Measurements from ENCODE around the gene PCDHGB7. TPM values are rescaled to one million over a fixed set of nuclear protein-coding genes. Genes with fewer than 3 reads are reported as not detected.
"Not testable (repeated sequence)": the region's sequence is repeated elsewhere in the genome, so short reads cannot be mapped to it uniquely, and the experiment has no call there.

PCDHGB7 gene
- total RNA-seq, 1 donor from 2014 or later: 0.12 TPM

DNA sequence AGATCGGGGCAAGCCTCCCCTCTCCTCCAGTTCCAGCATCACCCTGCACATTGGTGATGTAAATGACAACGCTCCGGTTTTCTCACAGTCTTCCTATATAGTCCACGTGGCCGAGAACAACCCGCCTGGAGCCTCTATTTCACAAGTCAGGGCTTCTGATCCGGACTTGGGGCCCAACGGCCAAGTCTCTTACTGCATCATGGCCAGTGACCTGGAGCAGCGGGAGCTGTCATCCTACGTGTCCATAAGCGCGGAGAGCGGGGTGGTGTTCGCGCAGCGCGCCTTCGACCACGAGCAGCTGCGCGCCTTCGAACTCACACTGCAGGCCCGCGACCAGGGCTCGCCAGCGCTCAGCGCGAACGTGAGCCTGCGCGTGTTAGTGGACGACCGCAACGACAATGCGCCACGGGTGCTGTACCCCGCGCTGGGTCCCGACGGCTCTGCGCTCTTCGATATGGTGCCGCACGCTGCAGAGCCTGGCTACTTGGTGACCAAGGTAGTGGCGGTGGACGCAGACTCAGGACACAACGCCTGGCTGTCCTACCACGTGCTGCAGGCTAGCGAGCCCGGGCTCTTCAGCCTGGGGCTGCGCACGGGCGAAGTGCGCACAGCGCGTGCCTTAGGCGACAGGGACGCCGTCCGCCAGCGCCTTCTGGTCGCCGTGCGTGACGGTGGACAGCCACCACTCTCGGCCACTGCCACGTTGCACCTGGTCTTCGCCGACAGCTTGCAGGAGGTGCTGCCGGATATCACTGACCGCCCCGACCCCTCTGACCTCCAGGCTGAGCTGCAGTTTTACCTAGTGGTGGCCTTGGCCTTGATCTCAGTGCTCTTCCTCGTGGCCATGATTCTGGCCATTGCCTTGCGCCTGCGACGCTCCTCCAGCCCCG, 28.1 kb upstream of the PCDHGB7 start:
- no peaks in the 10 kb centered on the region for H3K4me1 Mint-ChIP-seq

GRCh38 chr5:141392429-141393198, 24.9 kb upstream of the PCDHGB7 start, which contains the start of gene PCDHGA8:
TSS of gene PCDHGA8 (plus strand) at chr5:141392633. CDS start at chr5:141392814, 181 bp downstream.
- no peaks in the 10 kb centered on the region for H3K4me1 Mint-ChIP-seq
- no peak within 1 kb of the TSS for H3K27ac Mint-ChIP-seq
- peaks cover 22% of the 10 kb centered on the region for H3K27me3 Mint-ChIP-seq
- H3K4me3 Mint-ChIP-seq: no peak within 1 kb of the TSS
- H3K9me3 Mint-ChIP-seq: peaks cover 38% of the 10 kb centered on the region
- peak; percentile 50 for DNase-seq
- intact Hi-C loops (cut with micrococcal nuclease): no loop called here
- peaks cover 3% of the 10 kb centered on the region for H3K36me3 Mint-ChIP-seq (ENCODE audit: low read depth)

More for the DNA sequence above, 28.1 kb upstream of the PCDHGB7 start:
- Mint-ChIP-seq H3K36me3 (ENCODE audit: low read depth) (peaks cover 3% of the 10 kb centered on the region), H3K9me3 (peaks cover 35% of the 10 kb centered on the region), H3K27me3 (peaks cover 19% of the 10 kb centered on the region), H3K27ac (no peak overlapping the region), H3K4me3 (no peak overlapping the region)
- no peak for DNase-seq
- intact Hi-C loops (cut with micrococcal nuclease): no loop called here

- intact Hi-C loops (cut with micrococcal nuclease): no loop called here
- DNase-seq: no peak
- H3K4me1 Mint-ChIP-seq: no peaks in the 10 kb centered on the region
- peaks cover 37% of the 10 kb centered on the region for H3K9me3 Mint-ChIP-seq
- H3K27ac Mint-ChIP-seq: no peak overlapping the region
- H3K27me3 Mint-ChIP-seq: peaks cover 22% of the 10 kb centered on the region
- H3K4me3 Mint-ChIP-seq: no peak overlapping the region
- peaks cover 3% of the 10 kb centered on the region for H3K36me3 Mint-ChIP-seq (ENCODE audit: low read depth)
These were observed 24.2 kb upstream of the PCDHGB7 start for GRCh38 chr5:141393267-141393666.

- Mint-ChIP-seq H3K27me3 (peaks cover 23% of the 10 kb centered on the region), H3K9me3 (peaks cover 35% of the 10 kb centered on the region)
- H3K4me3 Mint-ChIP-seq; H3K36me3 Mint-ChIP-seq (ENCODE audit: low read depth); H3K27ac Mint-ChIP-seq; intact Hi-C loops (cut with micrococcal nuclease); DNase-seq; H3K4me1 Mint-ChIP-seq: not testable (repeated sequence)
These were observed 22.9 kb upstream of the PCDHGB7 start for GRCh38 chr5:141394401-141395187.

DNA sequence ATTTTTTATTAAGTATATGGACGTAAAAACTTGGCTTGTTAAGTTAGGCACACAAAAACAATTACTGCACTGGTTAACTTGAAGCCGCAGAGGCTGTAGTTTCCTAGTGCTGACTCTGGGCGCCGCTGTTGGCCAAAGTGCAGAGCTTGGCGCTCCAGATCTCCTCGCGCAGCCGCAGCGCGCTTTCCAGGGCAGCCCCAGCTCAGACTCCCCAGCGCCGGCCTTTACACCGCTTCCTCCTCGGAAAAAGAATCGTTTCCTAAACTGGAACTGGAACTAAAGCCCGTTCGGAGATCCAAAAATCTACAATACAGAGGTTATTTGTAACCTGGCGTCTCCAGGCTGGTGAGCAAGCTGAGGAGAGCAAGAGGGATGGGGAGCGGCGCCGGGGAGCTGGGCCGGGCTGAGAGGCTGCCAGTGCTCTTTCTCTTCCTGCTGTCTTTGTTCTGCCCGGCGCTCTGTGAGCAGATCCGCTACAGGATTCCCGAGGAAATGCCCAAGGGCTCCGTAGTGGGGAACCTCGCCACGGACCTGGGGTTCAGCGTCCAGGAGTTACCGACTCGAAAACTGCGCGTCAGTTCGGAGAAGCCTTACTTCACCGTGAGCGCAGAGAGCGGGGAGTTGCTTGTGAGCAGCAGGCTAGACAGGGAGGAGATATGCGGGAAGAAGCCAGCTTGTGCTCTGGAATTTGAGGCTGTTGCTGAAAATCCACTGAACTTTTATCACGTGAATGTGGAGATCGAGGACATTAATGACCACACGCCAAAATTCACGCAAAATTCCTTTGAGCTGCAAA, 19.5 kb upstream of the PCDHGB7 start, which contains the start of gene PCDHGB5:
Gene PCDHGB5 (plus strand): TSS at position 192 of the 796 bp plus-strand sequence. CDS start 181 bp downstream, at position 373.
- H3K27ac Mint-ChIP-seq; intact Hi-C loops (cut with micrococcal nuclease); H3K4me1 Mint-ChIP-seq; H3K36me3 Mint-ChIP-seq (ENCODE audit: low read depth): not testable (repeated sequence)
- DNase-seq: peak; percentile 83
- Mint-ChIP-seq H3K27me3 (peaks cover 23% of the 10 kb centered on the region), H3K9me3 (peaks cover 27% of the 10 kb centered on the region), H3K4me3 (peak within 1 kb of the TSS; percentile 63)

DNA sequence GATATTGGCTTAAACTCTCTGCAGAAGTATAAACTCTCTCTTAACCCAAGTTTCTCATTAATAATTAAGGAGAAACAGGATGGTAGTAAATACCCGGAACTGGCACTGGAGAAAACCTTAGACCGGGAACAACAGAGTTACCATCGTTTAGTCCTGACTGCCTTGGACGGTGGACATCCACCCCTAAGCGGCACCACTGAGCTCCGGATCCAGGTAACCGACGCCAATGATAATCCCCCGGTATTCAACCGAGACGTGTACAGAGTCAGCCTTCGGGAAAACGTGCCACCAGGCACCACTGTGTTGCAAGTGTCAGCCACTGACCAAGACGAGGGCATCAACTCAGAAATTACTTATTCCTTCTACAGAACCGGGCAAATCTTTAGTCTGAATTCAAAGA, 18.9 kb upstream of the PCDHGB7 start:
- no peaks in the 10 kb centered on the region for H3K4me1 Mint-ChIP-seq

GRCh38 chr5:141399555-141400258, 17.8 kb upstream of the PCDHGB7 start:
- no peak overlapping the region for H3K4me3 Mint-ChIP-seq
- H3K9me3 Mint-ChIP-seq: peaks cover 22% of the 10 kb centered on the region
- intact Hi-C loops (cut with micrococcal nuclease): no loop called here
- no peaks in the 10 kb centered on the region for H3K4me1 Mint-ChIP-seq
- peaks cover 30% of the 10 kb centered on the region for H3K27me3 Mint-ChIP-seq
- no peak overlapping the region for H3K27ac Mint-ChIP-seq
- no peaks in the 10 kb centered on the region for H3K36me3 Mint-ChIP-seq (ENCODE audit: low read depth)
- no peak for DNase-seq

More for the DNA sequence above, 18.9 kb upstream of the PCDHGB7 start:
- Mint-ChIP-seq H3K36me3 (ENCODE audit: low read depth) (no peaks in the 10 kb centered on the region), H3K27me3 (peaks cover 26% of the 10 kb centered on the region), H3K9me3 (peaks cover 25% of the 10 kb centered on the region), H3K4me3 (no peak overlapping the region), H3K27ac (no peak overlapping the region)
- DNase-seq: peak; percentile 51
- intact Hi-C loops (cut with micrococcal nuclease): no loop called here

DNA sequence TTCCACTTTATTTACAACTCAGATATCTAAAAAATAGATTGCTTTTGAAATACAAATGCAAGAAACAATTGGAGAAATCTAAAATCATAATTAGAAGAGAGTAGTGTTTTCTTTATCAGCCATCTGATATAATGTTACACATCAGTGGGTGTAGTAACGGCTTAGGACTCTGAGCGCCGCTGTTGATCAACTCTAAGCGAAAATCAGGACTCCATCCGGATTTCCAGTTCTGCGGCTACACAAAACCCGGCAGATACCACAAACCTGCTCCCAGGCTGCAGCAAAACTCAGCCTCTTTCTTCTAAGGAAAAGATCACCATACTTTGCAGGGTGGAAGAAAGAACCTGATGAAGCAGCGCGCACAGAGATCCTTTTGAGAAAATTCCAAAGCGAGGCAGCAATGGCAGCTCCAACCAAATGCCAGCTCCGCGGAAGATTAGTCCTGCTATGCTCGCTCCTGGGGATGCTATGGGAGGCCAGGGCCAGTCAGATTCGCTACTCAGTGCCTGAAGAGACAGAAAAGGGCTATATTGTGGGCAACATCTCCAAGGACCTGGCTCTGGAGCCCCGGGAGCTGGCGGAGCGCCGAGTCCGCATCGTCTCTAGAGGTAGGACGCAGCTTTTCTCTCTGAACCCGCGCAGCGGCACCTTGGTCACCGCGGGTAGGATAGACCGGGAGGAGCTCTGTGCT, 14.8 kb upstream of the PCDHGB7 start, which contains the start of gene PCDHGA9:
Gene PCDHGA9 (plus strand): TSS at position 226 of the 691 bp plus-strand sequence. CDS start 175 bp downstream, at position 401.
- peaks cover 30% of the 10 kb centered on the region for H3K27me3 Mint-ChIP-seq
- H3K4me1 Mint-ChIP-seq: no peaks in the 10 kb centered on the region
- peak; percentile 56 for DNase-seq
- H3K36me3 Mint-ChIP-seq (ENCODE audit: low read depth): no peaks in the 10 kb centered on the region
- H3K27ac Mint-ChIP-seq: no peak within 1 kb of the TSS
- H3K9me3 Mint-ChIP-seq: peaks cover 18% of the 10 kb centered on the region
- intact Hi-C loops (cut with micrococcal nuclease): no loop called here
- peak within 1 kb of the TSS; percentile 23 for H3K4me3 Mint-ChIP-seq

GRCh38 chr5:141403387-141403786, 14.1 kb upstream of the PCDHGB7 start:
- intact Hi-C loops (cut with micrococcal nuclease): no loop called here
- Mint-ChIP-seq H3K4me3 (no peak overlapping the region), H3K9me3 (peaks cover 22% of the 10 kb centered on the region), H3K36me3 (ENCODE audit: low read depth) (no peaks in the 10 kb centered on the region), H3K27me3 (peaks cover 34% of the 10 kb centered on the region), H3K4me1 (no peaks in the 10 kb centered on the region), H3K27ac (no peak overlapping the region)
- DNase-seq: peak; percentile 46

DNA sequence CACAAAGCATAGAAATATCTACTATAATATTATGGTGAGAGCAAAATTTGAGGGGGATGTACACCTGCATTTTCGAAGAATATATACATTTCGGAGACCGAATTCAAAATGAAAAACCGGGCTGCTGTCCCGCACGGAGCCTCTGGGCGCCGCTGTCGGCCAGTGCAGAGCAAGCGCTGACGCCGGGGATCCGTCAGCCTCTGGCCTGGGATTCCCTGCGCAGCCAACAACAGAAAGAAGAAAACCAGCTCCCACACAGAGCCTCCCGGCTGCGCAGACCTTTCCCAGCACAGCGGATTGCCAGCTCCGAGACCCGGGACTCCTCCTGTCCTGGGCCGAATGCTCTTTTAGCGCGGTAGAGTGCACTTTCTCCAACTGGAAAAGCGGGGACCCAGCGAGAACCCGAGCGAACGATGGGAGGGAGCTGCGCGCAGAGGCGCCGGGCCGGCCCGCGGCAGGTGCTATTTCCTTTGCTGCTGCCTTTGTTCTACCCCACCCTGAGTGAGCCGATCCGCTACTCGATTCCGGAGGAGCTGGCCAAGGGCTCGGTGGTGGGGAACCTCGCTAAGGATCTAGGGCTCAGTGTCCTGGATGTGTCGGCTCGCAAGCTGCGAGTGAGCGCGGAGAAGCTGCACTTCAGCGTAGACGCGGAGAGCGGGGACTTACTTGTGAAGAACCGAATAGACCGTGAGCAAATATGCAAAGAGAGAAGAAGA, 9.5 kb upstream of the PCDHGB7 start, which contains the start of gene PCDHGB6:
Gene PCDHGB6 (plus strand): TSS at position 232 of the 716 bp plus-strand sequence. CDS start 182 bp downstream, at position 414.
- peaks cover 36% of the 10 kb centered on the region for H3K27me3 Mint-ChIP-seq
- intact Hi-C loops (cut with micrococcal nuclease); H3K4me1 Mint-ChIP-seq; H3K36me3 Mint-ChIP-seq (ENCODE audit: low read depth): not testable (repeated sequence)
- peak within 1 kb of the TSS; percentile 72 for H3K4me3 Mint-ChIP-seq
- H3K27ac Mint-ChIP-seq: peak within 1 kb of the TSS; percentile 68
- peak; percentile 81 for DNase-seq
- peaks cover 22% of the 10 kb centered on the region for H3K9me3 Mint-ChIP-seq

GRCh38 chr5:141409598-141410306, 7.7 kb upstream of the PCDHGB7 start:
- Mint-ChIP-seq H3K4me1 (peaks cover 10% of the 10 kb centered on the region), H3K27ac (no peak overlapping the region), H3K36me3 (ENCODE audit: low read depth) (peaks cover 3% of the 10 kb centered on the region), H3K27me3 (peaks cover 43% of the 10 kb centered on the region), H3K4me3 (no peak overlapping the region), H3K9me3 (peaks cover 30% of the 10 kb centered on the region)
- peak; percentile 51 for DNase-seq
- intact Hi-C loops (cut with micrococcal nuclease): loop anchor here (5.0 kb wide), 4 partner anchors 47 to 103 kb away; partner anchors contain the start of genes PCDHGA2 and PCDHGA5
